Activated CD8-positive, alpha-beta memory T cell treated with anti-CD3 and anti-CD28 coated beads, Interleukin-2, amount 50 U/mL, for 1 hour (primary cell): ENCODE results near the gene ESRRB.

Experiments used
- DNase-seq: peaks from one replicate; pipeline ENCODE4 v3.0.0-alpha.2; 2020; ENCODE audit errors: extremely low read depth

The ESRRB gene

GRCh38 chr14:76407449-76408150 is 31.7 kb downstream of the ESRRB start:
- DNase-seq: no peak

DNA sequence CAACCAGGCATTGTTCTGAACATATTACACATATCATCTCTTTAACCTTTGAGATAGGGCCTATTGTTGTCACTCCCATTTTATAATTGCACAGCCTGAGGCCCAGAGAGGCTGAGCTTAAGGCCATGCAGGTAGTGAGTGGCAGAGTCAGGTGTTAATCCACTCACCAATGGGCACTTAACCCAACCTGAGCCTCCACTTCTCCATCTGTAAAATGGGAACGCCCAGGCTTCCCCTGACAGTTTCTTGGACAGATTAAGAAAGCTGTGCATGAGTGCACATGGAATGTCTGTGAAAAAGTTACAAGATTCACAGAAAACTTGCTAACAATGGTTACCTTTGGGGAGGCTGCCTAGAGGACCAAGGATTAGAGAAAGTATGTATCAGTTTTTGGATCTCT is 32.9 kb downstream of the ESRRB start:
- no peak for DNase-seq

DNA sequence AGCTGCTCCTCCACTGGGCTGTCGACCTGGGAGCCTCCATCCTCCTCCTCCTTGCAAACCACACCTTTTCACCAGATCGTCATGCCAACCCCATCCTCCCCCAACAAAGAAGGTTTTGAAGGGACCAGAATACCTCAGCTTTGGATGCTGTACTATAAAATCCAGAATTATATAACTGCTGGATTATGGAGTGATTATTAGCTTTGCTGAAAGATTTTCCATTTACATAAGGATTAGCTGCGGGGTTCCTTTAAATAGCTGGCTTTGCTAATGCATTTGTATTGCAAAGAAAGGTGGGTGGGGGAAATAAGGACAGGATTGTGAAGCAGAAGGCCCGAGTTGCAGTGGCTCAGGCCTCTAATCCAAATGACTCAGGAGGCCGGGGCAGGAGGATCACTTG is 36.6 kb downstream of the ESRRB start:
- DNase-seq: no peak

GRCh38 chr14:76413106-76413961 is 37.4 kb downstream of the ESRRB start:
- DNase-seq: no peak

DNA sequence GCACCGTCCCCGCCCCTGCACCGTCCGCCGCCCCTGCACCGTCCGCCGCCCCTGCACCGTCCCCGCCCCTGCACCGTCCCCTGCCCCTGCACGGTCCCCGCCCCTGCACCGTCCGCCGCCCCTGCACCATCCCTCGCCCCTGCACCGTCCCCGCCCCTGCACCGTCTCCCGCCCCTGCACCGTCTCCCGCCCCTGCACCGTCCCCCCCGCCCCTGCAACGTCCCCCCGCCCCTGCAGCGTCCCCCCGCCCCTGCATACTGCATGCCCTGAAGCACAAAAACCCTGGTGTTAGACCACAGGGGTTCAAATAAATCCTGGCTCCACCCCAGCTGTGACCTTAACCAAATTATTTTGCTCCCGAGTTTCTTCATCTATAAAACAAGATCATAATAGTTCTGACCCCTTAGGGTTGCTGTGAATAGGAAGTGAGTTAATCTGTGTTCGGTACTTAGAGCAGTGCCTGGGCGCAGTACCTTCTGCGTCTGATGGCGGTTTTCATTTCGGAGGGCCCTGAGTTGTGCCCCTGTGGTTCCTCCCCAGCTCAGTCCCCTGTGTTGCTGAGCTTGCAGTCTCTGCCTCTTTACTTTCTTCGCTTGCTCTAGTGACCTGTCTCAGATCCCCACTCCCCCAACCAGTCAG is 38.1 kb downstream of the ESRRB start:
- DNase-seq: no peak

DNA sequence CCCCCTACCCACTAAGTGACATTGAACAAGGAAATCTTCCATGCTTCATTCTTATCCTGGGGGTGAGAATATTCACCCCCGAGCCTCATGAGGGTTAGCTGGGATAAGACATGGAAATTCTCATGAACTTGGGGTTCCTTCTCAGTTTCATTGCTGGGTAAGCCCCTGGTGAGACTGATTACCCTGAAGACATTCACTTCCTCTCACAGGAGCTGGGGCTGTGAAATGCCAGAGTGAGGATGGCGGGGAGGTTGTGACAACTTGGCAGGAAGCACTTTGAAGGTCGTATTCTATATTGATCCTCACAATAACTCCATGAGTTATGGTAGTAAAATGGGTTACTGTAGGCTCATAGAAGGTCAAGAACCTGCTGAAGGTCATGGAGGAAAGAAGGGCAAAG is 43.5 kb downstream of the ESRRB start:
- DNase-seq: no peak

GRCh38 chr14:76420827-76421226 is 44.9 kb downstream of the ESRRB start:
- DNase-seq: no peak

DNA sequence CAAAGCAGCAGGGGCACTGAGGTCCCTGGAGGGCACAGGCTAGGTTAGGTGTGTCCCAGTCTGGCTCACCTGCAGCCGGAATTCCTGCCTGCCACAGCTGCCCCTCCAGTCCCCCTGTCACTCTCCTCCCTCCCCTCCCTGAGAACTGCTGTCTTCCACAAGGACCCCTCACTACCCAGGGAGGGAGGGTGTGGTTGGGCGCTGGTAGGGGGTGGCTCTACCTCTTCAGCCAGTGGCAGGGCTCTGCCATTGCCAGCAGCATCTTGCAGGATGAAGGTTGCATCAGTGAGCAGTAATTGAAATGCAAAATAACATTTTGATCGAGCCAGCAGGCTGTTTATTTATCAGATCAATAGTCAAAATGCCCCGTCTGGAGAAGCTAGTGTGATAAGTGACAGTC is 45.7 kb downstream of the ESRRB start:
- DNase-seq: no peak

GRCh38 chr14:76422662-76423061 is 46.7 kb downstream of the ESRRB start:
- DNase-seq: no peak

GRCh38 chr14:76423534-76423933 is 47.6 kb downstream of the ESRRB start:
- no peak for DNase-seq

DNA sequence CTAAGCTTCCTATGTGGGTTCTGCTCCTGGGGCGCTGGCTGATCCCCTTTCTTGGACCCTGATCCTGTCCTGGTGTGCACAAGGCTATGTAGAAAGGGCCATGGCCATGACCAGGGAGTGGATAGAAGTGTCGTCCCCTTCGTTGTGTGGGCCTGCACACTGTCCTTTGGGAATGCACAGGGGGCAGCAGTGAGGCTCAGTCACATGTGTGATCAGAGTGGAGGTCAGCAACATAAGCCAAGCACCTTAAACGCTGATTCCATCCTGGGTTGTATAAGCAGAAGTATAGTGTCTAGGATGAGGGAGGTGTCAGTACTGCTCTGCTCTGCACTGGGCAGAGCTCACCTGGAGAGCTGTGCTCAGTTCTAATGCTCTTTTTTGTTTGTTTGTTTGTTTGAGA is 48.4 kb downstream of the ESRRB start:
- DNase-seq: no peak

DNA sequence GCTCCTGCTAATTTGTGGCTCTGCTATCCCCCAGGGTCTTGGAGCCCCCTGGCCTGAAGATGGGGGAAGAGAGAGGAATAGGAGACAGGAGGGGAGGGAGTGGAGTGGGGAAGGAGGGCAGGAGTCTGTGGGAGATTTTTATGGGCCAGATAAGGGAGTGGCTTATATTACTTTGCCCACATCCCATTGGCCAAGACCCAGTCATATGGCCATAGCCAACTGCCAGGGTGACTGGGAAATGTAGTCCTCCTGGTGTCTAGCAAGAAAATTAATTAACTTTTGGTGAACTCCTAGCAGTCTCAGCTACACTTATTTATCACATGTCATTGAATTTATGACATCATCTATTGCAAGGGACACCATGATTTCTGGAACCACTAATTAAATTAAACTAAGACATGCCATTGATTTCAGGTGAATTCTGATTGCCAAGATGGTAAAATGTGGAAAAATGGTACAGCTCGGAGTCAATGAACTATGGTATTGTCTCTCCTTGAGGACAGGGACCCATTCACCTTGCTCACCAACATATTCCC is 50.3 kb downstream of the ESRRB start:
- DNase-seq: no peak

DNA sequence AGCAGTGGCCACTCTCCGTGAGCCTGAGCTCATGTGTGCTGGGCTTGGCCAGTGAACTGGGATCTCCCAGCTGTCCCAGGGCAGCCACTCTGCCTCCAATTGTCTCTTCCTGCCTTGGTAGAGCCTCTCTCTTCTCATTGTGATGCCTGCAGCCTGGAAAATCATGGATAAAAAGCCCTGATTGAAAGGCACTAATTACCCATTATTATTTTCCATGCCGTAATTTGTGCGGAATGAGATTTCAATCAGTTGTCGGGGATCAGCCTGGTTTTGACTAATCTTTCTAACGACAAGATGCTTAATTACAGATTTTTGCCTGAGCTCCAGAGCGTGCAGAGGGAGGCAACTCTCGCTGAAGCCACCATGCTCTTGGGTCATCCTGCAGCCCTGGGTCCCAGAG is 52.7 kb downstream of the ESRRB start:
- DNase-seq: no peak

- DNase-seq: no peak
These were observed 54.1 kb downstream of the ESRRB start for GRCh38 chr14:76430017-76430416.

DNA sequence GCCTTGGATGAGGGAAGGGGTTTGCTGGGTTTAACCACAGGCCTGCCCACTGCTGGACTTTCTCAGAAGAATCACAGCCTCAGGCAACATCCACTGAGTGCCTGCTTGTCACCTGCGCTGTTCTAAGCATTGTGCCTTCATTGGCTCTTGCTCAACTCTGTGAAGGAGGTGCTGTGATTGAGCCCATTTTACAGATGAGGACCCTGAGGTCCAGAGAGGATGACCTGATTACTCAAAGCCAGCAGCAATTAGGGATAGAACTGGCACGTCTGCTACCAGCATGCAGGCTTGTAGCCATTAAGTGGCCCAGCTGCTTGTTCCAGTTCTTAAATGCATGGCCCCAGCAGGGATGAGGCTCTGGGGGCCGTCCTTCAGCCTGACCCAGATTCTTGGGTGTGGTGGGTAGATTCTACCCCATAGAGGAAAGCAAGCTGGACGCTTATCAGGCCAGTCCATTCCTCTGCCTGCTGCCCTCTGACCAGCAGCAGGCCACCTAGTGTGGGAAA is 54.6 kb downstream of the ESRRB start:
- no peak for DNase-seq

DNA sequence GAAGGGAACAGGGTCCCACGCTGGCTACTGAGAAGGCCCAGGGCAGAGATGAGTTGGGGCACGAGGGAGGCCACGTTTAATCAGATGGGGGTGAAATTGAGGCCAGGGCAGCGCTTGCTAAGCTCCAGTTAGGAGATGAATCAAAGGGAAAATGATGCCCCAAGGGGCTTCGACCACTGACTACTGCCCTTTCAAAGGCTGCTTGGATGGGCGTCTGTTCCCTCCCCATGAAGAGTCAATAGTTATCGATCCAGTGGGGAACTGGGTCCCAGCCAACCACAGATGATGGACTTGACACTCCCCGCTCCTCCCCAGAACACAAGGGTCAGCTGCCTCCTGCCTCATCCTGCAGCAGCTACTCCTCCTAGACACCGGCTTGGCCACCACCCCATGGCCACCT is 55.6 kb downstream of the ESRRB start:
- DNase-seq: no peak

- no peak for DNase-seq
These were observed 57.2 kb downstream of the ESRRB start for GRCh38 chr14:76432827-76433752.

DNA sequence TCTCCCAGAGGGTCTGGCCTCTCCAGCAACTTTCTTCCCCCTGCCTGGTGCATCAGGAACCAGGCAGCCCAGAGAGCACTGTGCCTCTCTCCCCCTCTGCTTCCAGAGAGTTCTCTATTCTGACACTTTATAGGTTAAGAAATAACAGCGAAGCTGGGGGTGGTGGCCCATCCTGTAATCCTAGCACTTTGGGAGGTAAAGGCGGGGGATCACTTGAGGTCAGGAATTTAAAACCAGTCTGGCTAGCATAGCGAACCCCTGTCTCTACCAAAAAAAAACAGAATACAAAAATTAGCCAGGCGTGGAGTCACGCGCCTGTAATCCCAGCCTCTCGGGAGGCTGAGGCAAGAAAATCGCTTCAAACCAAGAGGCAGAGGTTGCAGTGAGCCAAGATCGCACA is 58.3 kb downstream of the ESRRB start:
- no peak for DNase-seq

DNA sequence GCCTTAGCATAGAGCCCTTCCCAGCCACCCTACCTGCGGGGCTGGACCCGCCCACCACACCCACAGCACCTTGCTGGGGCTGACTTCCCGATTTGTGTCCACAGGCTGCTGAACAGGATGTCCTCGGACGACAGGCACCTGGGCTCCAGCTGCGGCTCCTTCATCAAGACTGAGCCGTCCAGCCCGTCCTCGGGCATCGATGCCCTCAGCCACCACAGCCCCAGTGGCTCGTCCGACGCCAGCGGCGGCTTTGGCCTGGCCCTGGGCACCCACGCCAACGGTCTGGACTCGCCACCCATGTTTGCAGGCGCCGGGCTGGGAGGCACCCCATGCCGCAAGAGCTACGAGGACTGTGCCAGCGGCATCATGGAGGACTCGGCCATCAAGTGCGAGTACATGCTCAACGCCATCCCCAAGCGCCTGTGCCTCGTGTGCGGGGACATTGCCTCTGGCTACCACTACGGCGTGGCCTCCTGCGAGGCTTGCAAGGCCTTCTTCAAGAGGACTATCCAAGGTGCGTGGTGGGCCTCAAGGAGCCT is 63.4 kb downstream of the ESRRB start:
- DNase-seq: no peak

- no peak for DNase-seq
These were observed 70.5 kb downstream of the ESRRB start for GRCh38 chr14:76446486-76446885.

DNA sequence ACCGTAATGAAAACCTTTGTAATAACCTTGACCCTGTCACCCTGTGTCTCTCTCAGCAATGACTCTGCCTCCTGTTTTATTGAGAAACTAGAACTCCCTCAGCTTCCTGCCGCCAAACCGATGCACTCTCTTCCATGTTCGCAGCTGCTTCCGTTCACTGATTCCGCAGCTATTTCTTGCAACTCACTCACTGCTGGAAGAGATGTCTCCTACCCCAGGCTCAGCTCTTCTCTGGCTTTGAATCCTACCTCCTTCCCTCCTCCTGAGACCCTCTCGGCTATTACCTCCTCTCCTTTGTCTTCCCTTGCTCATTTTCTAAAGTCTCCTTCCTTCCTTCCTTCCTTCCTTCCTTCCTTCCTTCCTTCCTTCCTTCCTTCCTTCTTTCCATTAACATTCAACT is 71.0 kb downstream of the ESRRB start:
- no peak for DNase-seq
